ENCODE data around the gene UNC5C. TPM values are rescaled to one million over a fixed set of nuclear protein-coding genes. Genes with fewer than 3 reads are reported as not detected.

Gene UNC5C
- total RNA-seq, 4 donors from 2014 or later = 0.44 to 0.68 (median 0.61) TPM

- no peak for TF ChIP-seq CTCF (IDR thresholded peaks at IDR 0.05; ENCODE audit: low read depth)
Measured at GRCh38 chr4:95358421-95358820, 190.4 kb downstream of the UNC5C start.

GRCh38 chr4:95355021-95355420 is 193.8 kb downstream of the UNC5C start:
- no peak for TF ChIP-seq CTCF (IDR thresholded peaks at IDR 0.05; ENCODE audit: low read depth)

- TF ChIP-seq CTCF (IDR thresholded peaks at IDR 0.05; ENCODE audit: low read depth) = no peak
Measured at GRCh38 chr4:95348418-95348817, 200.4 kb downstream of the UNC5C start.

DNA sequence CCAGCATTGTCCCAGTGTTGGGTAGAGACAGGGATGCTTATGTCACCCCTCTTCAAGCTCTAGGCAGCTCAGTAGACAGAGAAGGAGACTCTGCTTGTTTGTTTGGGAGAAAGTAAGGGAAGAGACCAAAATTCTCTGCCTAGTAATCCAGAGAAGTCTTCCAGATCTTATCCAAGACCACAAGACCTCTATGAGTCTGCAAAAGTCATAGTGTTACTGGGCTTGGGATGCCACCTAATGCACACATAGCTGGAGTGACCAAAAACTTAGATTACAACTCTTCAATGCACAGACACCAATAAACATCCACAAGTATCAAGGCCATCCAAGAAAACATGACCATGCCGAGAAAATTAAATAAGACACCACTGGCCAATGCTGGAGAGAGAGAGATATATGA is 205.5 kb downstream of the UNC5C start:
- TF ChIP-seq CTCF (IDR thresholded peaks at IDR 0.05; ENCODE audit: low read depth) = no peak

GRCh38 chr4:95340191-95340590 is 208.6 kb downstream of the UNC5C start:
- no peak for TF ChIP-seq CTCF (IDR thresholded peaks at IDR 0.05; ENCODE audit: low read depth)

DNA sequence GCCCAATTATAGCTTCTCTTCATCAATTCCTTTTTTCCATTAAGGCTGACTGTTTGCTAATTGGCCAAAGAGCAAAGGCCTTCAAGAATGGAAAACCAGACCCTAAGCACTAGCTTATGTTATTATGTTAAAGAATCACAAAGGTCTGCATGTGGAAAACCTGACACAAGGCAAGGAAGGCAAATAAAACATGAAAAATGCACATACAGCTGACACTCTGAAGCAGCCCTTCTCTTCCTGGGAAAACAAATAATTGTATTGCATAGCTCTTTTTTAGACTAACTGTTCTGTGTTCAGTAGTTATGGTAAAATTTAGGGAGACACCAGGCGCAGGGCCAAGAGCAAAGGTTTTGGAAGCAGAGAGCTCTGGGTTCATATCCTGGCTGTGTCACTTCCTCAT is 223.1 kb downstream of the UNC5C start:
- TF ChIP-seq CTCF (IDR thresholded peaks at IDR 0.05; ENCODE audit: low read depth) = no peak

DNA sequence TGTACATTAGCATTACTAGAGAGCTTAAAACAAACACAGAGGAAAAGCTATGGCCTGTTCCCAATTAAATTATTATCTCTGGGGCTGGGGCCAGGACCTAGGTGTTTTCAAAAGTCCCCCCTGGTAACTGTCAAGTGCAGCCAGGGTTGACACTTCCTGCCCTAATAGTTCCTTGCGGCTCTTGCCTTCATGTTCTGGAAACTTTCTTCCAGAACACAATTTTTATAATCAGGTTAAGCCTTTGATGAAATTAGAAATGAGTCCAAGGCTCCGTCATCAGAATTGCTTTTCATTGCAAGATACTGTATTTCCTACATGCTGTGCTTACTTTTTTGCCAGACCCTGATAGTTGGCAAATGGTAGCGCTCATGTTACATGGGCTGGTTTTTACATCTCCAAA is 229.6 kb downstream of the UNC5C start:
- no peak for TF ChIP-seq CTCF (IDR thresholded peaks at IDR 0.05; ENCODE audit: low read depth)
